Central memory CD4-positive, alpha-beta T cell (primary cell): ENCODE measurements around the gene PHKB.
"Not testable (repeated sequence)": the region's sequence is repeated elsewhere in the genome, so short reads cannot be mapped to it uniquely, and the experiment has no call there.

Experiments
- DNase-seq: peaks from one replicate; pipeline ENCODE4 v3.0.0; 2022
- total RNA-seq, 3 experiments: gene quantifications; one replicate each; lab custom pipeline; 2026; lab: John Stamatoyannopoulos, UW

Gene PHKB
- 21.6 to 74.7 (median 48.6) reads per million in 3 experiments for total RNA-seq

DNA sequence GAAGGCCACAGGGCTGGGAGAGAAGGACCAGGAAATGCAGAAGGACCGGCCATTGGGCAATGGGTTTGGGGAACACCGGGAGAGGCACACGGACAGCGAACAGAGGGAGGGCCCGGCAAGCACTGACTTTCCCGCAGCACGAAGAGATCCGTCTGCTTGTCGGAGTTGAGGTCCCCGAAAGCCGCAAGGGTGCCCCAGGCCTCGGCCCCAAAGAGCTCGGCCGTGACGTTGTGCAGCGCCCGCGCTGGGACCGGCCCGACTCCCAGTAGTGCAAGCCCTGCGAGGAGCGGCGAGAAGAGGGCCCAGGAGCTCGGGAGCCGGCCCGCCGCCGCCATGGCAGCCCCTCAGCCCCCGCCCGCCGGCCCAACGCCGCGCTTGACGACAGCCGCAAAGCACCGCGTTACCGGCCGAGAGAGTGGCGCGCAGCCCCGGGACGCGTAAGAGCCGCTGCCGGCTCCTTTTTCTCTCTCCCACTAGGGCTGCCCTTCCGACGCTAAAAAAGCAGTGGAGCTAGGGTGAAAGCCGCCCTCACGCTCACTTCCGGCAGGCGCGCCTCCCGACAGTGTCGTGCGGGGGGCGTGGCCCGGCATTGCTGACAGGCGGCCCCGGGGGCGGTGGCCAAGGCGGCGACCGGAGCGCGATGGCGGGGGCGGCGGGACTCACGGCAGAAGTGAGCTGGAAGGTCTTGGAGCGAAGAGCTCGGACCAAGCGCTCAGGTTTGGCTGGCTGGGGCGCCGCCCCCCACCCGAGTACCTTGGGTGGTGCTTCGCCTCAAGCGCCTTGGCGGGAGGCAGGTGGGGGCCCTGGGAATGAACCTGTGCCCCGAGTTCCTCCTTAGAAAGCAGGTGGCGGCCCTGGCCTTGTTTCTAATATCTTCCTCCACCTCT lies at the start of gene PHKB, which contains the start of gene ITFG1:
Gene PHKB, plus strand, starts transcription at position 621 of the 887 bp plus-strand sequence. Its CDS starts 20 bp downstream, at position 641.
Gene ITFG1, minus strand, starts transcription at position 353 of the 887 bp plus-strand sequence. Its CDS starts 18 bp downstream, at position 335.
- peak; percentile 97 for DNase-seq

DNA sequence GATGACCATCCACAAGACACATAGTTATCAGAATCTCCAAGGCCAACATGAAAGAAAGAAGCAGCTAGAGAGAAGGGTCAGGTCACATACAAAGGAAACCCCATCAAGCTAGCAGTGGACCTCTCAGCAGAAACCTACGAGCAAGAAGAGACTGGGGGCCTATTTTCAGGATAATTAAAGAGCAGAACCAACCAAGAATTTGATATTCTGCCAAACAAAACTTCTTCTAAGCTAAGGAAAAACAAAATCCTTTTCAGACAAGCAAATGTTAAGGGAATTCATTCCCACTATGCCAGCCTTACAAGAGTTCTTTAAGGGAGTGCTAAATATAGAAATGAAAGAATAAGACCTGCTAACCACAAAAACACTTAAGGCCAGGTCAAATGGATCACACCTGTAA lies 48.1 kb upstream of the PHKB start:
- DNase-seq, result no peak

DNA sequence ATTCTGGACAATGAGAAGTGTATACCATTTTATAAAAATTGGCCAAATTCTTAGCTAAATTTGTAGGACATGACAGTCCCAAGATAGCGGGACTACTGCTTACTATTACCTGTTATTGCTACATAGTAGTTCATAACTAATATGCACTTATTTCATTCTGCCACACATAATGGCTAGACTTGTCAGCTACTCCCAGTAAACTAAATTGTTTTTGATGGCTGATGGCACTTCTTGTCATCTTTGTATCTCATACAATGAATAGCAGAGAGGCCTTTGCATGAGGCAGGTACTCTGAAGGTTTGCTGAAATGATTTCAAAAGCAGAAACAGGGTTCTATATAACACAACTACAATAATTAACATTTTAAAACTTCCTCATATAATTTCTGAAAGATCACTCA lies 44.3 kb upstream of the PHKB start:
- no peak for DNase-seq

DNA sequence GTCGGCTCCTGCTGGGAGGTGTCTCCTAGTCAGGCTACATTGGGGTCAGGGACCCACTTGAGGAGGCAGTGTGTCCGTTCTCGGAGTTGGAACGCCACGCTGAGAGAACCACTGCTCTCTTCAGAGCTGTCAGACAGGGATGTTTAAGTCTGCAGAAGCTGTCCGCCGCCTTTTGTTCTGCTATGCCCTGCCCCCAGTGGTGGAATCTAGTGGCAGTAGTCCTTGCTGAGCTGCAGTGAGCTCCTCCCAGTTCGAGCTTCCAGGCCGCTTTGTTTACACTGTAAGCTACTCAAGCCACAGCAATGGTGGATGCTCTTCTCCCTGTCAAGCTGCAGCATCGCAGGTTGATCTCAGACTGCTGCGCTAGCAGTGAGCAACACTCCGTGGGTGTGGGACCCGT lies 36.3 kb upstream of the PHKB start:
- no peak for DNase-seq

DNA sequence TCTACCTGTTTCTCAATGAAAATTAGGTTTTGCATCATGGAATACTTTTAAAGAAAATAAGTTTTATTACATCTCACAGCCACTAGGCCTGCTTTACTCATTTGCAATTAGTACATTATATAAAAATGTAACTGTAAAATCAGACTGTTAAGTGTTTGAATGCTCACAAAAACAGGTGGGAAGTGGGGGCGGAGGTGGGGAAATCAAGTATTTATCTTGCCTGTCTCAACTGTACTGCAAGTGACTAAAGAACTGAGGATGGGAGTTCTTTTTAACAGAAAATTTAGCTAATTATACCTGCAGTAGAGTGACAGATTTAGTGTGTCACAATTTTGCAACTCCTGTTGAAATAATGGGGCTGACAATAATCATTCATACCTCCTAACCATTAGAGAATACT lies 34.3 kb upstream of the PHKB start:
- no peak for DNase-seq

DNA sequence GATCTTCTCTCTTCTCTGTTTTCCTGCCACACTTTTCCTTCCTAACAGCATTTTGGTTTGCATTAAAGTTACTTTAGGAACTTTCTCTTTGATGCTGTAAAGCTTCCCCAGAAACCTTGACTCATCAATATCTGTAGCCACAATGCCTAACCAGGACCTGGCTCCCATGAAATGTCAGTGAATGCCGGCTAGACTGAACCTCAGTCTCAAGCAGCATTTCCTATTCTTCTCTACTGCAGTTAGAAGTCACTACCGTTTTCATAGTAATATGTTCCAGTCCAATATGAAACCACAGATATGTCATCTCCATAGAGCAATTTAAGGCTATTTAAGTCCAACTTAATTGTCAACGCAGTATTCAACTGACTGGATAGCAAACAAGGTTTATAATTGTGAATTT lies 29.2 kb upstream of the PHKB start:
- no peak for DNase-seq

DNA sequence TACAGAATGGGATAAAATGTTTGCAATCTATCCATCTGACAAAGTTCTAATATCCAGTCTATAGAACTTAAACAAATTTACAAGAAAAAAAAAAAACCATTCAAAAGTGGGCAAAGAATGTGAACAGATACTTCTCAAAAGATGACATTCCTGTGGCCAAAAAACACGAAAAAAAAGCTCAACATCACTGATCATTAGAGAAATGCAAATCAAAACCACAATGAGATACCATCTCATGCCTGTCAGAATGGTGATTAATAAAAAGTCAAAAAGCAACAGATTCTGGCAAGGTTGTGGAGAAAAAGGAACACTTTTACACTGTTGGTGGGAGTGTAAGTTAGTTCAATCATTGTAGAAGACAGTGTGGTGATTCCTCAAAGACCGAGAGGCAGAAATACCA lies 26.9 kb upstream of the PHKB start:
- DNase-seq, result not testable (repeated sequence)

DNA sequence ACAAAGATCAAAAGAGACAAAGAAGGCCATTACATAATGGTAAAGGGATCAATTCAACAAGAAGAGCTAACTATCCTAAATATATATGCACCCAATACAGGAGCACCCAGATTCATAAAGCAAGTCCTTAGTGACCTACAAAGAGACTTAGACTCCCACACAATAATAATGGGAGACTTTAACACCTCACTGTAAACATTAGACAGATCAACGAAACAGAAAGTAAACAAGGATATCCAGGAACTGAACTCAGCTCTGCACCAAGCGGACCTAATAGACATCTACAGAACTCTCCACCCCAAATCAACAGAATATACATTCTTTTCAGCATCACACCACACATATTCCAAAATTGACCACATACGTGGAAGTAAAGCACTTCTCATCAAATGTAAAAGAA lies 21.1 kb upstream of the PHKB start:
- not testable (repeated sequence) for DNase-seq

DNA sequence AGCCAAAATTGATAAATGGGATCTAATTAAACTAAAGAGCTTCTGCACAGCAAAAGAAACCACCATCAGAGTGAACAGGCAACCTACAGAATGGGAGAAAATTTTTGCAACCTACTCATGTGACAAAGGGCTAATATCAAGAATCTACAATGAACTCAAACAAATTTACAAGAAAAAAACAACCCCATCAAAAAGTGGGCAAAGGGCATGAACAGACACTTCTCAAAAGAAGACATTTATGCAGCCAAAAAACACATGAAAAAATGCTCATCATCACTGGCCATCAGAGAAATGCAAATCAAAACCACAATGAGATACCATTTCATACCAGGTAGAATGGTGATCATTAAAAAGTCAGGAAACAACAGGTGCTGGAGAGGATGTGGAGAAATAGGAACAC lies 18.2 kb upstream of the PHKB start:
- DNase-seq, result not testable (repeated sequence)

DNA sequence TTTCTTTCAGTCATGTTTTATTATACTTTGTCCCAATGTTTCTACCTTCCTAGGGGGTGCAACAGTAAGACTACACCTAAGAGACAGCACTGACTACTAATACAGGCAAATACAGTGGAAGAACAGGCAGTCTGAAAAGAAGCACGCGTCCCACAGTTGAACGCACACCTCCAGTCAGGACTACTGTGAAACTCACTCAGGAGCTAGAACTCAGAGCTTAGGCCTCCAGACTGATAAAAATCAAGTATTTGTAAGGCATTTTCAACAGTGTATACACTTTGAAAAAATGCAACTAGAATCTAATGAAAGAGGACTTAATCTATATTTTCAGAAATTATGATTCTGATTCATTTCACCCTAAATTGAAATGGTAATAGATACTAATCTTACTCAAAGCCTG lies 14.7 kb upstream of the PHKB start:
- DNase-seq, result no peak

DNA sequence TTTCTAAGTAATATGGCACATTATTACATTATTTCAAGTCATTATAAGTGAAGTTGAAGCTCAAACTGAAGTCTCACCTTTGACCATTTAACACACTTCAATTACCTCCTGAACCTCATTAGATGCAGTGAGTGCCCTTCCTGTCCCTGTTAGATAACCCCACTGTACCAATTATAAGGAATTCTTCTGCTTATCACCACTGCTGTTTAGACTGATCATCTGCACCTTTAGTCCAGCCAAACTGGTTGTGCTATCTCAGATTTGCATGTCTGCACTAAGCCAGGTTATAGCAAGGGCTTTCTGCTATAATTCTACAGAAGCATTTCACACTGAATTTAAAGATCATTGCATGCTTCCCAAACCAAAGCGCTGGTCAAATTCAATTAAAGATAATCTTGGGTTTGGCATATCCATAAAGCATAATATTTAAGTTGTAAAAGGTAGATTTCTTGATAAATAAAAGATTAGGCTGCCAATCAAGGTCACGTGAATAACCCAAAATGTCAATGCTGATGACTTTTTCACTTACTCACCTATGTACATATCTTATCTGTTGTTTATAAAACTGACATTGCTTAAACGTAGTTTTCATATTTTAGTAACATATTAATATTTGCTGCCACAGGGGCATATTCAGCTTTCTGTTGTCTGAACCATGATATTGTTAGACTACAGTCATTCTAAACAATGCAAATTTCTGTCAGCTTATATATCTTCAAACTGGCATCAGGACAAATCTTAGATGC lies 12.1 kb upstream of the PHKB start:
- DNase-seq, result no peak

DNA sequence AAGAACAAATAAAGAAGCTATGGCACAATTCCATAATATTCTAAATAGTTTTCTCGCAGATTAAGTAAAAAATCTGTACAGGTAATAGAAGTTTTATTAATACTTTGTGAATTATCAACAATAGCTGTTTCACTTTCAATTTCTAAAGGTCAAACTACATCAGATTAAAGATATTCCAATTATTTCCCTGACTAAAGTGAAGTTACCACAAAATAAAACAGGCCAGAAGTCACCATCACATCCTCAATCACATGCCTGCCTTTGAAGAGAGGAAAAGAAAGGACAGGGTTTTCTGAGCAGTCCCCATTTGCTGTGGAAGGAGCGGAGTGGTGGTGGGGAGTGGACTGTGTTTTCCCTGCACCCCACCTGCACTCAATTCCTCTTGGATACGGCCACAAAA lies 11.3 kb upstream of the PHKB start:
- DNase-seq, result no peak

DNA sequence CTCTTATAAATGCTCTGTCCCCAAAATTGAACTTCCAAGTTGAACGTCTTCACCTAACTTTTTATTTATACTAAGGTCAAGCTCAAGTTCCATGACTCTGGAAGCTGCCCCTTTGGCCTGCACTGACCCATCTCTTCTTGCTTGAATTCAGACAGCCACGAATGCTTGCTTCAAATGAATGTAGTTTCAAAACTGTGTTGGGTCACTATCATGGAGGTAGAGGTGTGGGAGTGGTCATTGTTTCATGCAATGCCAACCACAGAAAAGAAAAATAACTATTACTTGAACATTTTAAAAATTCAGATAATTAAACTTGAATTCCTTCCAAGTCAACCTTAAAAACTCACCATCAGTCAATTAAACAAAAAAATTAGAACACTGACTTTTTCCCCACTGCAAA lies 2.8 kb upstream of the PHKB start:
- DNase-seq, result no peak

DNA sequence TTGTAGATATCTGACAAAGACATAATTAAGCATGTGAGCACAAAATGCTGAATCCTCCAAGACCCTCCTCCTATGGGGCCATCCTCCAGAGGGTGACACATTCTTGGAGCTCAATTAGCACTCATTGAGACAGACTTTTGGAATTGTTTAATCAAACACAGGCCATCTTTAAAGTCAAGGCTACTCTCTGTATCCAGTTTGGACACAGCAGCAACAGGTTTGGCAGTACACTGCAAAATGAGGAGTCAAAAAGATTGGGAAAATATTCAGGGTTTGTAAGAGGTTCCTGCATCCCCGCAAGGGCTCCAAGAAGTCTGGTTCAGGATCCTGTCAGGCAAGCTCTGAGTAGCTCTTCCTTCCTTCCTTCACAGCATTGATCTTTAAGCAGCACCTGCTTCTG lies 1.5 kb upstream of the PHKB start:
- no peak for DNase-seq

DNA sequence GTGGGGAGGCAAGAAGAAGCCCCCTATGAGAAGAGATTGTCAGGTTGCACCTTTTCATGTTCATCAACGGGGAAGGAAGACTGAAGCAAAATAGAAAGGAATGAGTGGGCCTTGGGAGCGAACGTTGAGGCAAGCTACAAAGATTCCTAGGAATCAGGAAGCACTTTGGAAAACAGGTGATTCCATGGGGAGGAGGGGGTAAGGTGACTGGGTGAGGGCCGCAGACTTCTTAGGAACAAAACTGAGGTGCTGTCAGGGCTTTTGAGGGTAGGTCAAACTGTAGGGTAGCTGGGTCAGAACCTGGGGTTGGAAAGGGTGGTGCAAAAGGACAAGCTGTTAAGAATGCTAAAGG lies 796 bp upstream of the PHKB start:
- peak; percentile 2 for DNase-seq

DNA sequence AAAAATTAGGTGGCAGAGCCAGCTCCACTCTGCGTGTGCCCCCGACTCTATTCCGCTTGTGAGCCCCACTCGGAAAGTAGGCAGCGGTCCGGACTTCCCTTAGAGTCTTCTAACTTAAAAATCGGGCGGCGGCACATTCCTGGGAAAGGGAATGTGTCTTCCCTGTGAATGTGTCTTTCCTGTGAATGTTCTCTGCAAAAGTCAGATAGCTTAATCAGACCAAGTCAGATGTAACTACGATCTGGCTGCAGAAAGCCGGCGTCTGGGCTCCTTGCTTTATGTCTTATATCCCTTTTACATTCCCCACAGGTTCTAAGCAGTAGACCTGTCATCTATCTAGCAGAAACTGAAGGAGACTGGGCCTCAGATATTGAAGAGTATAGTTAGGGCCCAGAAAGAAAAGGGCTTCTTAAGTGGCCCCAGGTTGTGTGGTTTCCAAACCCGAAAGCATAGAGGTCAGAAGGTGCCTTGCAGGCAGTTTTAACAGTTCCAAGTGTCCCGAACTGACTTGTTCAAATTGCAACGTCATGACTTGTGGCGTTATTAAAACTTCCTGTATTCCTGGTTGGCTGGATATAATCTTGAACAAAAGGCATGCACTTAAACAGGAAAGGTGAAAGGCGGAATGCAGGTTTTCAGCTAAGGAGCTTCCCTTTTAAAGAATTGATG lies 601 bp downstream of the PHKB start:
- DNase-seq, result peak; percentile 17

DNA sequence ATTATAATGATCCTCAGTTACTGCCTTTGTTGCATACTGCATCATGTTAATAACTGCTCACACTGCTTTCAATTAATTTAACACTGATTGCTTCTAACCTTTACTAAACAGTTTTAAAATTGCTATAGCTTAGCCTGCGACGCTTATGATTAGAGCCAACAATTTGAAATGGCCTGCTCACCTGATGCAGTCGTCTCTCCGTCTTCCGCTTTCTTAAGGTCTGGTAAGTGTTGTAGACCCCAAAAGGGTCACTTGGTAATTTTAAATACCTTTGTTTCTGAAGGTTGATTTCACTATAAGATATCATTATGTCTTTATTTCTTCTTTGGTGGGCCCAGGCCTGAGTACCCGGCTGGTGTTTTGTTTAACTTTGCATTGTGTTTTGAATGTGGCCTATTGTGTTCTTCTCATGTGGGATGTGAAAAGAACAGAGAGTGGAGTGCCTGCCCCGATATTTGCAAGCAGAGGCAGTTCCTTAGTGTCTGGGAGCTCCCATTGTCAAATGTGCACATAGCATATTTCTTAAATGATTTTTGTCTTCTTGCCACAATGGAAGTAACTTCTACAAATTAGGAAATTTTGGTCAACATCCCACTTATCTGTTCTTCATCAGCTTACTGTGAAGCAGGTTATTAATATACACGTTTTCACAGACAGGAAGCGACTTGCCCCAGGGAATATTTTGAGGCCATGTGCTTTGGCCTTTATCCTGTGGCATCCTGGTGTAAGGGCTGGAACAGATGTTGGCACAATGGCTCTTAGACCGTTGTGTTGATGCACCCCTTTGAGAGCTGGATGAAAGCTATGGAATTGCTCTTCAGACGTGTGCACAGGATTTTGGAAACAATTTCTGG lies 2.9 kb downstream of the PHKB start:
- no peak for DNase-seq

DNA sequence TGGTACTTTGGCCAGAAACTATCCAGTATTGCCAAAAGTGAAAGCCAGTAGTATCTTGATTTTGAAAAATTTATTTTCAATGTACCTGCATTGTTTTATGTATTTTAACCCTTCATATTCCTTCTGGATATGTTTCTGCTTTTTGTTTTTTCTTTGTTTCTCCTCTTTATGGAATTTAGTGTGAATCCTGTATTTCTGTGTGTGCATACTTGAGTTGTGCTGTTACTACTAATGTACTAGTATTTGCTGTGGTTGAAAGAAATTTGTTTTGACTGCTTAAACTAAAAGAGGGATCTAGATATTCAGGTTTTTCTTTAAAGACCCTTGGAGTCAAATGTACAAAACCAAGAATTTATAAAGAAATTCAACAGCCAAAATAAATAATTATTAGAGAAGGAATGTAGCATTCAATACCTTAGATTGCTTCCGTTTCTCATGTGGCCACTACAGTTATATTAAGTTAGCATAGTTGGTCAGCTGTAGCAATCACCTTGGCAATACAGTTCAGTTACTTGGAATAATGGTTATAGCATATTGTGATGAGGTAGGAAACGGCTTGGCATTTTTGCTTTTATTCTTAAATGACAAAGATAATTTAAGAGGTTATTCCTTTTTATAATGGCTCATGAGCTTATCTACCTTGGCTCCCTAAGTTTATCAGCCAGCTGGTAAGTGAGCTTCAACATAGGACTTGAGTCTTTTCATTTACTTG lies 4.9 kb downstream of the PHKB start:
- DNase-seq, result no peak

DNA sequence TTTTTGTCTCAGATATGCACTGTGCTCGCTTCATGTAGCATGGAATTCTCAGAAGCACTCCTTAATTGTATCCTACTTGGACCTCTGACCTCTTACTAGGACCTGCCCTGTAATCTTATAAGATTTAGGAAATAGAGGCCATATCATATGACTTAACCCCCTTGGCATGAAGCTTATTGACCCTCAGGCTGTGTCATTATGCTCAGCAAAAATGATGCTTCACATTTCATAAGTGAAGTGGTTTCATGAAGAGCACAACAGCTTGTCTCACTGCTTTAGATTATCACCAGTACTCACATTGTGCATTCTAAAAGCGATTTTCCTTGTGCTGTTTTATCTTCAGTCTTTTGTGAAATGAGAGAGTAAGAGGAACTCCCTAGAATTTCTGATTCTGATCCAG lies 6.4 kb downstream of the PHKB start:
- DNase-seq, result no peak

DNA sequence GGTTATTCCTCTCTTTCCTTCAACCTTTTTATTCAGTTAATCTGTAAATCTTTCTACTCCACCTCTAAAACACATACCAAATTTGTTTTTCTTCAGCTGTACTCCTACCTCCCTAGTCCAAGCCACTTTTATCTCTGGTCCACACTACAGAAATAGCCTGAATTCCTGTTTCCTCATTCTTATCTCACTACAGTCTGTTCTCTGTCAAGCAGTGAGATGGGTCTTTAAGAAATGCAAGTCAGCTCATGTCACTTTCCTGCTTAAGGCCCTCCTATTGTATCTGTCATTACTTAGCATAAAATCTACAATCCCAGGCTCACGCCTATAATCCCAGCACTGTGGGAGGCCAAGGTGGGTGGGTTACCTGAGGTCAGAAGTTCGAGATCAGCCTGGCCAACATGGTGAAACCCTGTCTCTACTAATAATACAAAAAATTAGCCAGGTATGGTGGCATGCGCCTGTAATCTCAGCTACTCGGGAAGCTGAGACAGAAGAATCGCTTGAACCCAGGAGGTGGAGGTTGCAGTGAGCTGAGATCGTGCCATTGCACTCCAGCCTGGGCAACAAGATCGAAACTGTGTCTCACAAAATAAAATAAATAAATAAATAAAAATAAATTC lies 7.0 kb downstream of the PHKB start:
- DNase-seq, result not testable (repeated sequence)

DNA sequence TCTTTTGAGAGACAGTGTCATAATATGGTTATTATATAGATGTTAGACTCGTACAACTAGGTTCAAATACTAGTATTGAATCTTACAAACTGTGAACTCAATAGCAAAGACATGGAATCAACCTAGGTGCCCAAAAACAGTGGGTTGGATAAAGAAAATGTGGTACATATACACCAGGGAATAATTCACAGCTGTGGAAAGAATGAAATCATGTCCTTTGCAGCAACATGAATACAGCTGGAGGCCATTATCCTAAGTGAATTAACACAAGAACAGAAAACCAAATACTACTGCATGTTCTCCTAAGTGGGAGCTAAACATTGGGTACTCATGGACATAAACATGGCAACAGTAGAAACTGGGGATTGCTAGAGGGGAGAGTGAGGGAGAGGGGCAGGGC lies 8.1 kb downstream of the PHKB start:
- DNase-seq, result no peak
